Embryonic facial prominence (tissue), 1 donor: ENCODE results near the gene BTG4.

ENCODE experiments used
- DNase-seq: peaks from one replicate; pipeline ENCODE4 v3.0.0-alpha.2; 2016; ENCODE audit errors: extremely low spot score

BTG4 gene

GRCh38 chr11:111537336-111537860 is 25.2 kb upstream of the BTG4 start:
- no peak for DNase-seq

DNA sequence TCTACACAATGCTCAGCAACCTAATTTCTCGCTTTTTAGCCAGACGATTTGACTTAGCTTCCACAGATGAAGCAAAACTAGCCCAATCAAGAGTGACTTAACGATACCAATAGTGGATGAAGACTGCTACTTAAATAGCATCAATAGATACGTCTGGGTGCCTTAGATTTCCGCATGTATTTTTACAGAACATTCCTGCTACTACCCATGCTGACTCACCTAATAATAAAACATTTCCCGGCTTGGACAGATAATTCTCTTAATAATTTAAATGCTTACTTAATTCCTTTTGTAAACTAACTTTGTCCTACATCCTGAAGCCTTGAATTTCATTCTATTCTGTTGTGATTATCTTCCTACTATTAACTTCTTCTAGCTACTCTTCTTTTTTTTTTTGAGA is 23.1 kb upstream of the BTG4 start:
- DNase-seq, result no peak

GRCh38 chr11:111532365-111532709 is 20.2 kb upstream of the BTG4 start:
- DNase-seq, result no peak

DNA sequence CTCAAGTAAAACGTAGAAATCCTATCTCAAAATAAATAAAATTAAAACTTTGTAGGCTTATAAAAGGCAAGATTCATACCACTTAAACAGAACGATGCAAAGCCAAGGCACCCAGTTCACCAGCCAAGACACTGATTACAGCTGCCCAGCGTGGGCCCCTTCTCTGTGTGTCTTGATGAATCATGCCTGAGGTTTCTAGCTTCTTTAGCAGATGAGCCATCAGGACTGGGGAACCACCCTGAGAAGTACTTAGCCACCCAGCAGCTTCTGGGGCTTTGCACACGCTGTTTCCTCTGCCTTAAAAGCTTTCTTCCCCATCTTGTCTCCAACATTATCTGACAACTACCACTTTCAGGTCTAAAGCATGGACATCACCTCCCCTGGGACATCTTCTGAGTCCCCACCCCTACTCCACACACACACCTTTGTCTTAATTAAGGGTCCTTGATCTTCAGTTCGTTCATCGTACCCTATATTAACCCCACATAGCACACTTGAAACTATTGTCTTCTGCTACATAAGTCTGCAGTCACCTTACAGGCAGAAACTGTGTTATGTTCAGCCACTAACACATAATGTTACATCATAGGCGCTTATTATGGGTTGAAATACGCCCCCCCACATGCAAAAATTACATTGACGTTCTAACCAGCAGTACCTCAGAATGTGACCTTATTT is 19.6 kb upstream of the BTG4 start:
- DNase-seq, result no peak

GRCh38 chr11:111531136-111531535 is 18.9 kb upstream of the BTG4 start:
- no peak for DNase-seq

DNA sequence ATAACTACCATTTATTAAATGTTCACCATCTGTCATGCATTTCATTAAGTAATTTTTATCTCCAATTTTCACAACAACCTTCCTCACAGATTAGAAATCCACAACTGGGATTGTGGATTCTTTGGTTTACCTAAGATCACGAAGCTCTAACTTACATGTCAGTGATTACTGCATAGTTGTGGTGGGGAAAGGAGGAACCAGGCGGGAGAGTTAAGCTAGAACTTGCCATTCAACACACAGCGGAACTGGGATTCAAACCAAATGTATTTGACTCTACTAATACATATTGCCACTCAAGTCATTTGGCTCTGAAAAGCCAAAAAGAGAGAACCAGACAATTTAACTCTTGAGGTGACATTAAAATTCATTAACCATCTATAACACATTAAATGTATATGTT is 17.9 kb upstream of the BTG4 start:
- DNase-seq, result no peak

GRCh38 chr11:111528557-111528956 is 16.4 kb upstream of the BTG4 start:
- no peak for DNase-seq

DNA sequence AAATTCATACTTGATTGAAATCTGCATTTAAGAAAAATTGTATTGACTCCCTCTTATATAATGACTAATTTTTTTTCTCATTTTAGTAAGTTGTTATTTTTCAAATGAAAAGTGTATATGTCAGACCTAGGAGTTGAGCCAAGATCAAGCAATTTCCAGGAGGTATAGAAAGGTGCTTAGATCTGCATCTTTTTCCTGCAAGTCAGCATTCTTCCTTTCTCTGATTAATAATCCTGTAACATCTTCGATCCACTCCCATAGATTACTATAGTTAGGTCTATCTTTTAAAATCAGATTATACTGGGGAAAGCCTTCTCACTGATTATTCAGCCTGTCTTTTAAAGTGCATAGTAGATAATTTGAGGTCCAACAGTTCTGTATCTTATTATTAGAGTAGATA is 15.1 kb upstream of the BTG4 start:
- DNase-seq, result no peak

DNA sequence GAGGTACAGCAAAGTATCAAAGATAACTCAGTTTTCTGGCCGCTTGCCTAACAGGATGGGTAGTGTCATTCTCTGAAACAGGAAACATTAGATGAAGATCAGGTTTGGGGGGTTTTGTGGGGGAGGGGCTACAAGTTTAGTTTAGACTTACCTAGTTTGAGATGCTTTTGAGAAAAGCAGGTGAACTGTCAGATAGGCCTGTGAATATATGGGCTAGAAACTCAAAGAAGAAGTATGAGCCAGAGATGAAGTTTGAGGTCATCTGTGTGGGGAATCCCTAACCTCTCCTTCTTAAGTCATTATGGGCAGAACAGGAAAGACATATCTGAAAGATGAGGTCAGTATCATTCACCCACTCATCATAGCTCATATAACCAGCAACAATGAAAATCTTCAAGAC is 14.3 kb upstream of the BTG4 start:
- DNase-seq, result no peak

- no peak for DNase-seq
Measured at GRCh38 chr11:111525456-111525855, 13.3 kb upstream of the BTG4 start.

DNA sequence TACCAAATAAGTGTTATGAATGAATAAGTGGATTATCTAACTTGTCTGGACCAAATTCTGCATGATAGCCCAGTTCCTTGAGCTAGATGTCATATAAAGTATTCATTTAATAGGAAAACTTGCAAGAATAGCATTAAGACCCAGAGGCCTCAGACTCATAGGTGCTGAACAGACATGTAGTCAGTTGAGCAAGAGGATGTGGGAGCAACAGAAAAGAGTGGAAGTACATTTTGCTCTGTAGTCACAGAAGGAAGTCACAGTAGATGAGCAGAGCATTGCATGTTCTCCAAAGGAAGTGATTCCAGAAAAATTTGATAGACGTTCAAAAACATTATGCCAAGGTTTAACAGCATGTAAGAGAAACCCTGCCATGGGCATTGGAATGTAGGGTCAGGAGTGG is 11.9 kb upstream of the BTG4 start:
- DNase-seq, result no peak

DNA sequence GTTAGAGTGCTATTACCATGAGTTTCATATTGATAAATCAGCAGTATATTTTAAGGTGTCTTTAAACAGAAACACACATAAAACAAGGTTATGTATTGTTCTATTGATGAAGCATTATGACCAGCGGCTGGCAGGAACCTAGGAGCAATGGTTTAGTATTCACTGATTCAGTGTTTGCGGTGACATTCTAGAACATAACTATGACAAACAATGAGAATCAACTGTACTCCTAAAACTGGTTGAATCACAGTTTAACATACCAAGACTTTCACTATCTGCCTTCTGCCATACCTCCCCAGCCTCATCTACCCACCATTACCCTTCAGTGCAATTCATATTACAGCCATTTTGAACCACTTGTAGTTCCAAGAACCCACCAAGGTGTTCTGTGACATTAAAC is 11.2 kb upstream of the BTG4 start:
- no peak for DNase-seq

DNA sequence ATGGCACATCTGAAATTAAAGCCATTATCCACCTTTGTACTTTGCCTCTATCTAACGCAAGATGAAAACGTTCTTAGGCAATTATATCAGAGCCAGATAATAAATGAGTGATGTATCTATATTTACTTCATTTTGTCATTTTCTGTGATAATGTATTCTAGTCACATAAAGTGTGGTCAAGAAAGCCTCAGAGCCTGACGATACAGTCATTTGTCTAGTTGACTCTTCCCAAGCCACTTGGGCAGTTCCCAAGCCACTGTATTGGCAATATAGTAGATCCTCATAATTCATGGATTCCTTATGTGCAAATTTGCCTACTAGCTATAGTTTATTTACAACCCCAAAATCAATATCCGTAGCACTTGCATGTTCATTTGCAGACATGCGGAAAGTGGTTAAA is 10.2 kb upstream of the BTG4 start:
- DNase-seq, result no peak

GRCh38 chr11:111521135-111521534 is 8.9 kb upstream of the BTG4 start:
- no peak for DNase-seq

GRCh38 chr11:111520560-111520959 is 8.4 kb upstream of the BTG4 start:
- no peak for DNase-seq

DNA sequence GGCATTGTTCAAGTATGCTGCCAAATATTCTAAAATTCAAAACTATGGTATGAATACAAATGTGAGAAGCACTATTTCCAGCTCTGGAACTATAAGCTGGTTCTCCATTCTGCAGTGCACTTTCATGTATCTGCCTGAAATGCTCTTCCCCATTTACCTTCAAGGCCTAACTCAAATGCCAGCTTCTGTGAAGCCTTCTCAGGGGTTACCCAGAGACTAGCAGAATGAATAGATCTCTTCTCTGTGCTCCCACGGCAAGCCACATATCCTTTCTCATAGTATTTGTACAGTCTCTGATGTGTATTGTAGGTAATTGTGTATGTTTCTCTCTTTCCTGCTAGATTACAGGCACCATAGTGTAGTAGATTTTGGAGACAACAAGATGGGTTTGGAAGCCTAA is 6.5 kb upstream of the BTG4 start:
- no peak for DNase-seq

DNA sequence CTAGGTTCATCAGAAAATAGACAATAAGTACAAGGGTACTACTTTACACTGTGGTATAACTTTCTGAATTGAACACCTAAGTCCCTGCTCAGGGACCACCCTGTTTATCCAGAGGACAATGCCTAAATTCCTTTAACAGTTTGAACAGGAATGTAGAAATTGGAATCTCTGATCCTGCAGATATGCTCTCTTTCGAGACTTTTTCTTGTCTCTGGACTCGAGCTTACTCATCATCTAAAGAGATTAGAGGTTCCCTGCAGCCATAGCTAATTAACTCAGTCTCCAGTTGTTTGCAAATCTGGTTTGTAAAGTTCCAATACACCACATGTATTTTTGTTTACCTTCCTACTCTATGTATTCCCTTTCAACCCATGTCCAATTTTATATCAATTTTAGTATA is 3.4 kb upstream of the BTG4 start:
- DNase-seq, result no peak

DNA sequence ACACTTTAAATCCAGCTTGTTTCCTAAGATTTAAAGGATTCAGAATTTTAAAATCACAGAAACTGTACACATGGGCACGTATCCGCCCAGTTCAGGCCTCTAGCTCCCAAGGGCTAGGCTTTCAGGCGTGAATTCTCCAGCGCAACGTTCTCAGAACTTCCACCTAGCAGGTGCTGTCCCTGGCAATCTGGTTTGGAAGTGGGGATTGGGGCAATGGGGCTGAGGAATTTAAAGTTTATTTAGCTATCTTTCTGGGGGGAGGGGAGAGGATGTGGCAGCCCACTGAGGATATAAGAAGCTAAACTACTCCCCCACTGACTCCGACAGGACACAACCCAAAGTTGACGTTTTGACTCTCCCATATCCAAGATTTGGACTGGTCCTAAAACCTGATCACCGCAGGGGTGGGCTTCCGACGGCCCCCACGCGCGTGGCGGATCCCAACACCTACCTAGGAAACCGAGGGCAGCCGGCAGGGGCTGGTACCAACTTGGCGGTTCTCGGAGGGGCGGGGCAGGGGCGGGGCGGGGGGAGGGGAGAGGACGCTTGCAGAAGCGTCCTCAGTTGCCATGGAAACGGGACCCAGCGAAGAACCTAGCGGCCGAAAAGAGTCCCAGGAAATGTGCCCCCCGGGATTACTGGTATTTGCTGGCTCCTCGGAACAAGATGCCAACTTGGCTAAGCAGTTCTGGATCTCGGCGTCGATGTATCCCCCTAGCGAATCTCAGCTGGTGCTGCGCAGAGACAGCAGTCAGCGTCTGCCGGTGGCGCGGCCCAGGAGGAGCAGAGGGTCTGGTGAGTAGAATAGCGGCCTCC is 2.2 kb upstream of the BTG4 start, which contains the start of gene HOATZ:
Gene HOATZ (plus strand): TSS at position 563 of the 816 bp plus-strand sequence. CDS start 7 bp downstream, at position 570.
- no peak for DNase-seq

GRCh38 chr11:111513240-111513605 is 1.0 kb upstream of the BTG4 start:
- no peak for DNase-seq

DNA sequence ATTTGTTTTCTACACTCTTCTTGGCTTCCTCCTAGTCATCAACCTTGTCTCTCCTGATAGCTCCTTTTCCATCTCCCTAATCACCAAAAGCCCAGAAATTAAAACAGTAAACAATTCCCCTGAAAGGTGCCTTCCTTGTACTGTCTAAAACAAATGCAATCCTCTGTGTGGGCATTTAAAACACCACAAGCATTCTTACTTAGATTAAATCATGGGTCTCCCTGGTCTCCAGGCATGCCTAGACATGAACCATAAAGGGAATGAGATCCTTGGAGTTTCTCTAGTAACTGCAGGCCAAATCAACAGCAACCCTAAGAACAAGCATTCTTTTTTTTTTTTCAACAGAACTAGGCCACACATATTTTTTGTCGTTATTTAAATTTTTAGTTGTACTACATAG is 1.9 kb downstream of the BTG4 start:
- DNase-seq, result no peak

GRCh38 chr11:111502611-111503010 is 9.6 kb downstream of the BTG4 start:
- no peak for DNase-seq

DNA sequence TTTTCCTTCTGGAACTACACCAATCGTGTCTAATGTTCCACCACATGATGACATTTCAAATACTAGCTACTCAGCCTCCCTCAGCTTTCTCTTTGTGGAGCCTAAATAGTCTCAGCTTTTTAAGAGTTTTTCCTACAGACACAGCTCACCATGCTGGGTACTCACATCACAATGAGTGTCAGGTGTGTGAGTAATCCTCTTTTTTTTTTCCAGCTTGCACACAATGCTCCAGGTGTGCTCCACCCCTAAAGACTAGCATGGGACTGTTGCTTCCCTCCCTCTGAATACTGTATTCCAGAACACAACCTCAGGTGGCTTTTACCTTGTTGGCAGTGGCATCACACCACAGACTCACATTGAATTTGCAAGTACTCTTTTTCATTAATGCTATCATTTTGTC is 11.7 kb downstream of the BTG4 start:
- no peak for DNase-seq

DNA sequence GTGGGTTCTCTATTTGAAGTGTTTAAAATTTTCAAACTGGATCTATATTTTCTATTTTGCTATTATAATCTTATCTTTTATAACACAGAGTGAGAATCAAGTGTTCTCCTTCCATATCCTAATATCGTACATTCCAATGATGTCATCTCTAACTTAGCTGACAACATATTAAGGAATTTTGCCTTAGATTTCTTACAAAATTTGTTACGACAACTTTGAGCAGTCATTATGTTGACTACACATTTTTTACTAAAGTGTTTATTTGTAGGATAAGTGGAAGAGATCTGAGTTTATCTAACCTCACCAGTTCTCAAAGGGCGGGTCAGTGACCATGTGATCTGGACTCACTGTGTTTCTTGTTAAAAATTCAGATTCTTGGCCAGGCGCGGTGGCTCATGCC is 12.7 kb downstream of the BTG4 start:
- no peak for DNase-seq
